Measurements from ENCODE around the gene SLC22A1.

- TF ChIP-seq CTCF (IDR thresholded peaks at IDR 0.05; ENCODE audit: low read depth, low read length) (no peak), POLR2A (IDR thresholded peaks at IDR 0.05; ENCODE audit: extremely low read depth, insufficient read length) (no peak), MAX (IDR thresholded peaks at IDR 0.05; ENCODE audit: low read depth, low read length) (no peak), MYC (IDR thresholded peaks at IDR 0.05; ENCODE audit: low read depth, low read length) (no peak)
Measured at GRCh38 chr6:160089534-160089897, 32.1 kb upstream of the SLC22A1 start.
